SHP77 treated with DMSO at 0.1 percent for 48 hours (cell line): ENCODE results near the gene CALR.
"Not testable (repeated sequence)": the region's sequence is repeated elsewhere in the genome, so short reads cannot be mapped to it uniquely, and the experiment has no call there.

Source experiments
- DNase-seq: peaks from one replicate; lab custom pipeline; 2025; lab: John Stamatoyannopoulos, UW

CALR gene

GRCh38 chr19:12937927-12938778, at the start of gene CALR:
CALR (plus strand) TSS chr19:12938609; CDS start chr19:12938680, 71 bp downstream.
- DNase-seq, result peak; percentile 96

GRCh38 chr19:12890299-12890786, 48.1 kb upstream of the CALR start:
- DNase-seq, result not testable (repeated sequence)

DNA sequence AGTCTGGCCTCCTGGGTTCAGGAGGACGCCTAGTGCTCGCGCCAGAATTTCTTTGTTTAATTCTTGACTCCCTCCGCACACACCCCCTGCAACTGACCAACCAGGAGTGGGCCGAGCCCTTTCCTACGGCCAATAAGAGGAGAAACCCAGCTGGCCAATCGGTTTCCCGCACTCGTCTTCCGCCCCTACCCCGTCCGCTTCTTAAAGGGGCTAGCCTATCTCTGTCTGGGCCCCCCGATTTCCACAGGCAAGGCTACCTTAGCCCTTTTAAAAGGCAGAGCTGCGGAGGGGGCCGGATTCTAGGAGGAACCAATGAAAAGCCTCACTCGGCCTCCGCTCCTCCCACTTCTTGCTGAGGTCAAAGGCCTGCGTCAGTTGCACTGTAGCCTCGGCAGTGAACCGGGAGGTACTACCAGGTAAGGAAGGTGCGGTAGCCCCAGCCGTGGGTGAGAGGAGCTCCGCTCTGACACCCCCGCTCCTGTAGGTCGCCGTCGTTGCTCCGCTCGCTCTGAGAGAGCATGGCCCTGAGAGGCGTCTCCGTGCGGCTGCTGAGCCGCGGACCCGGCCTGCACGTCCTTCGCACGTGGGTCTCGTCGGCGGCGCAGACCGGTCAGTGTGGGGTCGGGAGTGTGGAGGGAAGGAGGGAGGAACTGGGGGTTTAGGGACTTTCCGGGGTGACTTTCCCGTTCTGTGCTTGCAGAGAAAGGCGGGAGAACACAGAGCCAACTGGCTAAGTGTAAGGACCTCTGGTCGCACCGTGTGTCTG, 47.4 kb upstream of the CALR start, which contains the start of gene GCDH:
Gene GCDH (plus strand): TSS at position 374 of the 766 bp plus-strand sequence. CDS start 145 bp downstream, at position 519.
- DNase-seq, result peak; percentile 96

- no peak for DNase-seq
These were observed 46.8 kb upstream of the CALR start for GRCh38 chr19:12891553-12892021.

DNA sequence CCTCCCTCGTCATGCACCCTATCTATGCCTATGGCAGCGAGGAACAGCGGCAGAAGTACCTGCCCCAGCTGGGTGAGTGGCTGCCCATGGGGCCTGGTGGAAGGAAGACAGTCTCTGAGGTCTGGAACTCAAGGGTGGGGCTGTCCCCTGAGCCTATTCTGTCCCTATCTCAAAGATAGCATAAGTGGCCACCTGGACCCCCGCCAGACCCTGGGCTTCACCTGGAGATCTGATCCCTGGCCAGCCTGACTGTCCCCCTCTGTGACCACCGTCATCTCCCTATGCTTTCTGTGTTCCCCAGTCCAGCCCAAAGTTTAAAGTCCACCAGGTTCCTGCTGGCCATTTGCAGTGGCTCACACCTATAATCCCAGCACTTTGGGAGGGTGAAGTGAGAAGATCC, 44.8 kb upstream of the CALR start:
- no peak for DNase-seq

DNA sequence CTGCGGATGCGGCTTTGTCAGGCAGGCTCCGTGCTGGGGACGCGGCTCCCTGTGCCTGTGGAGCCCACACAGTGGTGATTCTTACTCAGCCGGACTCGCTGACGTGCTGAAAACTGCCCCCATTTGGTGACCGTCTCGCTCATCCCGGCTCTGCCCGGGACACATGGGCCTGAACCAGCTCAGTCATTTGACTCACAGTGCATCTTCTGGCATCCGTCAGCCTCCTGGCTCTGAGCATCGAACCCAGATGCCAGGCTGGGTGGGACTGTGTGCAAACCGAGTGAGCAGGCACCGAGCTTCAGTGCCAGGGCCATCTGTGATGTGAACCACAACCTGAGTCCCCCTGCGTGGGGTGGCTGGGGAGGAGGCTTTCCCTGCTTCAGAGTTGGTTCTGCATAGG, 41.9 kb upstream of the CALR start:
- DNase-seq, result no peak

- no peak for DNase-seq
These were observed 38.4 kb upstream of the CALR start for GRCh38 chr19:12899891-12900518.

DNA sequence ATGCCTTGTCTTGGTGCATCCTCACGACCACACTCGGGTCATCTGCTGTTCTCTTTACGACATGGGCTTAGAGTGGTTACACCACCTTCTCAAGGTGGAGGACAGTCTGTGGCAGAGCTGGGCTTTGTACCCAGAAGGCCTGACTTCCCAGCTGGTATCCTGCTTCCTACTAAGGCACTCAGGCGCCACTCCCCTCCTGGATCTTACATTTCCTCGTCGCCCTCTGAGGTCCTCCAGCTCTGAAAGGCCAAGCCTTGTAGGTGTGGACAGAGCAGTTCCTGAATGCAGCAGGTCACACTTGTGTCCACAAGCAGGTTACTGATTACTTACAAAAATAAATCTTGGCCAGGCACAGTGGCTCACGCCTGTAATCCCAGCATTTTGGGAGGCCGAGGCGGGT, 31.2 kb upstream of the CALR start:
- no peak for DNase-seq

- DNase-seq, result peak; percentile 45
These were observed 25.8 kb upstream of the CALR start for GRCh38 chr19:12912571-12912970.

- DNase-seq, result peak; percentile 80
These were observed 25.3 kb upstream of the CALR start for GRCh38 chr19:12913011-12913561.

DNA sequence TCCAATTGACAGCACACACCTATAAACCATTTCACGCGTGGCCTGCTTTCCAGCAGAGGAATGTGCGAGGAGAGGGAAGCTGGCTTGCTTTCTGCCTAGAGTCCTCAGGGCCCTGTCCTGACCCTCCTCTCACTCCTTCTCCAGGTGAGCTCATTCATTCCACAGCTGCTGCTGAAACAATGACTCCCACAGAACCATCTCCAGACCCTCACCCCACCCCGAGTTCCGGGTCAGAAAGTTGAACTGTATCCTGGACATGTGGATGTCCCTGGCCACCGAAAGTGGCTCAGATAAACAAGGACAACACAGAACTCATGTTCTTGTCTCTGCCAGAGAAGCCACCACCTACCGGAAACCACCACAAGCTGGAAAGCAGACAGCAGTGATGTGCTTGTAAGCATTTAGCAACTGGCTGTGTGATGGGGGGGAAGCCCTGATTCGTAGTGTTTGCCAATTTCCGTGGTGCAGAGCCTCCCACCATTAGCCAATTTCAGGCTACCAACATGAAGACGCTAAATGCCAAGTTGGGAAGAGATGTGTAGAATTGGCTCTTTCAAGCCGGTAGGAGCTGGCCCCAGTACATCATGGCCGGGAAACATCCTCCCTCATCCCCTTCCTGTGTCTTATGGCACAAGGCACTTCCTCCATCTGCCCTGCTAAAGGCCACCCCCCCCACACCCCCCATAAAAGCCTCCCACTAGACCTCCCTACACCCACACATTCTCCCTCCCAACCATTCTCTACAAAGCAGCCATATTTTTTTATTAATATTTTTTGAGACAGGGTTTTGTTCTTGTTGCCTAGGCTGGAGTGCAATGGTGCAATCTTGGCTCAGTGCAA, 24.3 kb upstream of the CALR start:
- no peak for DNase-seq

DNA sequence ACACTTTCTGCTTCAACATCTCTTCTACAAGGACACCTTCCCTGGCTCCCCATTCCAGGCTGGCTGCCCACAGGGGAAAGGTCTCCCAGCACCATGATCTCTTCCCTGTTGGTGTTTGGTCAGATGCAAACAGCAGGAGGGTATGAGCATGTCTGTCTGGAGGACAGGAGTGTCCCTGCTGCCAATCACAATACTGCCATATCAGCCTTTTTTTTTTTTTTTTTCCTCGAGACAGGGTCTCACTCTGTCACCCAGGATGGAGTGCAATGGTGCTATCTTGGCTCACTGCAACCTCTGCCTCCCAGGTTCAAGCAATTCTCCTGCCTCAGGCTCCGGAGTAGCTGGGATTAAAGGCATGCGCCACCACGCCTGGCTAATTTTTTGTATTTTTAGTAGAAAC, 22.5 kb upstream of the CALR start:
- not testable (repeated sequence) for DNase-seq

DNA sequence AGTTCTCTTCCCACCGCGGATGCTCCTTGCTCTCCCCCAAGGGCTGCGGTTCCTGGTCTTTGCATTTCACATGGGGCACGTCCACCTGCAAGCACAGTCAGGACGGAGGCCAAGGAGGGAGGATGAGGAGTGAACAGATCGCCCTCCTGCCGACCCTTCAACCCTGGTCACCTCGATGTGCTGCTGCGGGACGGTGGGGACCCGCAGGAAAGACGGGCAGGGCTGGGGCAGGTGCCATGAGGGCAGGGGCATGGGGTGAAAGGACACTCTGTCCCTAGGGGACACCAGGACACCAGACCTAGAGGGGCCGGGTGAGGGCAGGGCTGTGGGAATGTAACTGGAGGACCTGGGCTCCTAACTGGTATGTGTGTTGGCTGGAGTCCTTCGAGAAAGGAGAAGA, 20.2 kb upstream of the CALR start:
- DNase-seq, result no peak

DNA sequence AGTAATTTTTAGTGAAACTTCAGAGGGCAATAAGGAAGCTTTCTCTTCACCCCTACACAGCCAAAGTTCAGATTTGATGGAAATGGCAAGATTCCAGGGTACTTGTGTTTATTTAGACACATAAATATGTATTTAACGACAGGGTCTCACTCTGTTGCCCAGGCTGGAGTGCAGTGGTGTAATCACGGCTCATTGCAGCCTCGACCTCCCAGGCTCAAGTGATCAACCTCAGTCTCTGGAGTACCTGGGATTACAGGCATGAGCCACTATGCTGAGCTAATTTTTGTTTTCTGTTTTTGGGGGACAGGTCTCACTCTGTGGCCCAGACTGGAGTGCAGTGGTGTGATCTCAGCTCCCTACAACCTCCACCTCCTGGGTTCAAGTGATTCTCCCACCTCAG, 17.4 kb upstream of the CALR start:
- DNase-seq, result no peak

DNA sequence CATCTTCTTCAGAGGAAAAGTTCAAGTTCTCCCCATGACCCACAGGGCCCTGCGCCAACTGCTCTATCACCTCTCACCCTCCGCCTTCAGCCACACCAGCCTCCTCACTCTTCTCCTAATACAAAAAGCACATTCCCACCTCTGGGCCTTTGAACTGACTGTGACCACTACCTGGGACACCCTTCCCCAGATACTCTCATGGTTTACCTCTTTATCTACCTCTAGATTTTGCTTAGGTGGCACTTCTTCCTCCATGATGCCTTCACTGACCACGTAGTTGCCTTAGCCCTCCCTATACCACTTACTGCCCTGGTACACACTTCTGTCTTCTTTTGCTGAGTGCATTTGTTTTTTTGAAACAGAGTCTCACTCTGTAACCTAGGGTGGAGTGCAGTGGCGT, 15.4 kb upstream of the CALR start:
- DNase-seq, result no peak

GRCh38 chr19:12924621-12925310, 13.6 kb upstream of the CALR start:
- no peak for DNase-seq

- no peak for DNase-seq
These were observed 8.3 kb upstream of the CALR start for GRCh38 chr19:12930002-12930645.

DNA sequence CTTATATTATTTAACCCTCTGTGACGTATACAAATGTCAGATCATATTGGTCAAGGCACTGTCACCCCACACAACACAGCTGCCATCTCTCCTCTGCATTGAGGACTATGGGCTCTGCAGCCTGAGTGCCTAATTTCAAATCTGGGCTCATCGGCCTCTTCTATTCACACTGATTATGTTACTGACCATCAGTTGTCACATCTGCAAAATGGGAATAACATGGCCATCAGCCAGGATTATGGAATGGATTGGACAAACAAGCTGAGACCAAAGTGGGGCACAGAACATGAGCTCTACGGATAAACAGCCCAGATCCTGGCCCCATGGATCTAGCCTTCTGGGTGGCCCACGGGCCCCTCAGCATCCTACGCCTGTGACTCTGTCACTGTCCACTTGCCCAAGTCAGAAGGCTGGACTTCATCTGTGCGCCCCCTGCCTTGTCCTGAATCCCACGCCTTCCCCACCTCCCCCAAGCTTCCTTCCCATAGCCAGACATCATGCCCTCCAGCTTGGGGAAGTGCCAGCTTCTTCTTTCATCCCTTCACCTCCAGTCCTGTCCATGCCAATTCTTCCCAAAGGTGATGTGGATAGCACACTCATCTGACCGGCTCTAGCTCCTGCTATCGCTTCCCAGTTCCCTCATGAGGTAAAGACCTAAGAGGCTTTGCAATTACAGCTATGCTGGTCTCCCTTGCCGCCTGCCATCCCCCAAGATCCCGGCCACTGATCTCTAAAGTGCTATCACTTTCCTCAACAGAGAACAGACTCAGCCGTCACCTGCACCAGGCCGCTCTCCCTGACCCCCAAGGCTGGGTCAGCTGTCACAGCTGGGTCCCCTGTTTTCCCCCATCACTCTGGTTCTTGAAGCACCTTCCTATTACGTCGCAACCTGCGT, 5.8 kb upstream of the CALR start:
- no peak for DNase-seq
